ENCODE data around the gene AAMP.

AAMP gene

GRCh38 chr2:218257390-218257981, 12.5 kb downstream of the AAMP start:
- DNase-seq, result no peak

- no peak for DNase-seq
Measured at GRCh38 chr2:218256612-218257350, 13.2 kb downstream of the AAMP start.

- no peak for DNase-seq
Measured at GRCh38 chr2:218255446-218255845, 14.5 kb downstream of the AAMP start.

DNA sequence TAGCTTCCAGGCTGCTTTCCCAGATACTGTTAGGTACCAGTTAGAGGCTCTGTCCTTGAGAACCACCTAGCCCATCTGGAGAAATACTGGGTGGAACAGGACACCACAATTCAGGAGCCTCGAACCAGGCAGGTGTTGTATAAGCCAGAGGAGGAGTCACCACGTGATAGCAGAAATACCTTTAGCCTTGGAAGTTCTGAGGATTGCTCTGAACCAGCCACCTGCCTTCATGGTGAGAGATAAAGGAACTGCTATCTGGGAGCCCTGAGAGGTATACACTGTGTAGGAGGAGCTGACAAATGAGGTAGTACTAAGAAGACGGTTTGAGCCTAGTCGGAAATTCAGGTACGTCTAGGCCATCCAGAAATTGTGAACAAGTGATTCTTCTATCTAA, 16.7 kb downstream of the AAMP start:
- no peak for DNase-seq

DNA sequence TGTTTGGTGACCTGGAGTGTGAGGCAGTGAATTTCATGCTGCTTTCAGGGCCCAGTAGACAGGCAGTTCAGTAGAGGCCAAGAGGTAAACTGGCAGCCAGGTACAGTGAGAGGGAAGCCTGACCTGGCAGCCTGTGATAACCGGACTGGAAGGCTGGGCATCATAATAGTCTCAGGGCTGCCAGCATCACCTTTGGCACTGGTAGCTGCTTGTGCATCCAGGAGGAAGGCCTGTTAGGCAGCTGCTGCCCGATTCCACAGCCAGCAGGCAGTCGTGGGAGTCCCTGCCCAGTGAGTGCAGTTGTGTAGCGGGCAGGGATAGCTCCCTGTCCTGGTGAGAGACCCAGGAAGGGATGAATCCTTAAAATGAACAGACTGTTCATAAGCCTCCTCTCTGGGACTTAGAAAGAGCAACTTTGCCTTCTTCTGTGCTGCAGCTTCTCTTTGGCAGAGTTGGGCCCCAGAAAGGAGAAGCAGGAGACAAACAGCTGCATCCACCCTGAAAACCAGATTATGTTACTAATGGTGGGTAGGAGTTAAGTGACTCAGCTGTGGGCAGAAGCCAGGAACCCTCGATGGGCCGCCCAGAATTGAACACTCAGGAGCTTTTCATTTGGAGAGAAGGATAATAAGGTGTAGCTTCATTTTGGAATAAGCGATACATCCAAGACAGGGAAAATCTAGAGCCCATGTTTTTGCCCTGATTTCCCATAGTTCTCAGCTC, 17.3 kb downstream of the AAMP start:
- no peak for DNase-seq

- DNase-seq, result no peak
Measured at GRCh38 chr2:218249691-218250090, 20.2 kb downstream of the AAMP start.

- DNase-seq, result no peak
Measured at GRCh38 chr2:218245214-218245613, 24.7 kb downstream of the AAMP start.

- no peak for DNase-seq
Measured at GRCh38 chr2:218244665-218245064, 25.3 kb downstream of the AAMP start.

GRCh38 chr2:218244204-218244603, 25.7 kb downstream of the AAMP start:
- DNase-seq, result no peak

GRCh38 chr2:218238887-218239286, 31.1 kb downstream of the AAMP start:
- DNase-seq, result no peak

GRCh38 chr2:218236829-218237228, 33.1 kb downstream of the AAMP start:
- no peak for DNase-seq

DNA sequence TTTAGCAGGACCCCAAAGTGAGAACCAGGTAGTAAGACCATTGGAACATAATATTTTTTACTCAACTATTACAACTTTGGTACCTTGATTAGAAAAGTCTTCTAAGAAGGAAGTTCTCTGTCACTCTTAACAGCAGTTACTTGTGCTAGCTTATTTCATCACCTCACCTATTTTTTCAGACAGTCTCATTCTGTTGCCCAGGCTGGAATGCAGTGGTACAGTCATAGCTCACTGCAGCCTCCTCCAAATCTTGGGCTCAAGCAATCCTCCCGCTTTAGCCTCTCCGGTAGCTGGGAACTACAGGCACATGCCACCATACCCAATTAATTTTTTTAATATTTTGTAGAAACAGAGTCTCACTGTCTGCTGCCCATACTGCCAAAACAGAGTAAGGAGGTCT, 34.9 kb downstream of the AAMP start:
- DNase-seq, result no peak

DNA sequence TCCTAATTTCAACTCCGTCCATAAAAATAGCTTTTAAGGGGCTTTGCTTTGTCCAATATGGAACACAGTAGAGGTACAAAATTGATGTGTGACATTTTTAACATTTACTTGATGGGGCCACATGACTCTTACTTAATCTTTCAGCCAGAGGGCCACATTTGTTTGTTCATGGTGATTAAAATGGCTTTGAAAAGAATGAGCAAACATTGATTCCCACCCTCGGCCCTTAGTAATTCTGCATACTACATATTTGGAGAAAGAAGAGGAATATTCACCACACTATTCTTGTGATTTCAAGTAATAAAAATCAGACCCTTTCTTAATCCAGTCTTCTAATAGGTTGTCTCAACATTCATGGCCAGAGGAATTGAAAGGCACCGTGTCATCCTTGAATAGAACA, 35.4 kb downstream of the AAMP start:
- DNase-seq, result no peak

DNA sequence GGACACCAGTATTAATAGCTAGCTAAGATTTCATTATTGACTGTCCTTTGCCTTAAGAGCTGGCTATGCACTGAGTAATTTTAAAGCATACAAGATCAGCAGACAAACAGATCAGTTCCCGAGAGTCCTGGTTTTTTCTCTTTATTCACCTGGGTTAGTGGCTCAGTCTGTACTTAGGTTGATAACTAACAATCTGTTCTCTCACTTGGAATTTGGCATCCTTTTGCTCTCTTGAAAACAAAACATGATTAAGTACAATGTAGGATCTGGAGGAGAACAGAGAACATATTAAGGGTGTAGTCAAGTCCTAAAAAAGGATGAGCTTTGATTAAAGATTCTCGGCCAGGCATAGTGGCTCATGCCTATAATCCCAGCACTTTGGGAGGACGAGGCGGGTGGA, 36.4 kb downstream of the AAMP start:
- no peak for DNase-seq

DNA sequence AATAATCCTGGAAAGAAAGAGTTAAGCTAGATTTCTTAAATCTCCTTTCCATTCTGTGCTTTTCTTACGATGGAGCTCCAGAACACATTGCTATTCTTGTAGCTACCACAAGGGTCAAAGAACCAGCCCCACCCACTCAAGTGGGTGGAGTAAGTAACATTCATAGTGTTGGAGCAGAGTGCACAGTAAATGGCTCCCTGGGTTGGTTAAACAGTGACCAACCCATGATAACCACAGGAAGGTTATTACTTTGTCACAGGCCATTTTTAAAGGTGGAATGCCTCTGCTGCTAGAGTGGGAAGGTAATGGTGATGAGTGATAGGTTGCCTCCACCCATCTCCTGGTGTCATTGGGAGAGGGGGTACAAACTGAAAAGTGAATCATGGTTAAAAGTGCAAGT, 39.1 kb downstream of the AAMP start:
- no peak for DNase-seq

DNA sequence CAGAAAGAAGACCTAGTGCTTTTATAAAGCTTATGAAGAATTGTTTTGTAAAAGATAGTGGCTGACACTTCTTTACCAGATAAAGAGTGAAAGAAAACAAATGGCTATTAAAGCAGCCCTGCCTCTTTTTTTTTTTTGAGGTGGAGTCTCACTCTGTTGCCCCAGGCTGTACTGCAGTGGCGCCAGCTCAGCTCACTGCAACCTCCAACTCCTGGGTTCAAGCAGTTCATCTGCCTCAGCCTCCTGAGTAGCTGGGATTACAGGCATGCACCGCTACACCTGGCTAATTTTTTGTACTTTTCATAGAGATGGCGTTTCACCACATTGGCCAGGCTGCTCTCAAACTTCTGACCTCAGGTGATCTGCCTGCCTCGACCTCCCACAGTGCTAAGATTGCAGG, 40.1 kb downstream of the AAMP start:
- no peak for DNase-seq

DNA sequence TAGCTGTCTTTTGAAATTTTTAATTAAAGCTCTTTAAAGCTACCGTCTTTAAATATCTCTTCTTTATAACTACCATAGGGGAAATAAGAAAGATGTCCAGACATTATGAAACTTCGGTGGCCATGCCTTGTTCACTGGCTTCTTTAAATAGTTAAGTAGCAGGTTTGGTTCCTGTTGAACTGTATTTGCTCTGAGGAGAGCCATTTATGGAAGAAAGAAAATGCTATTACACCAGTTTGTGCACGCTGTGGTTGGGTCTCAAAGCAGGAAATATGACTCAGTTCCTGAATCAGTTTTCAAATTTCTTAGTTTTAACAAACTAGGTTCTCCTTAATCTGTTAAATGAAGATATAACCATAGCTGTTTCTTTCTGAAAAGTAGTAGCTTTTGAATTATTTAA, 40.7 kb downstream of the AAMP start:
- DNase-seq, result no peak

- no peak for DNase-seq
Measured at GRCh38 chr2:218228366-218229090, 41.4 kb downstream of the AAMP start.

GRCh38 chr2:218226903-218227302, 43.0 kb downstream of the AAMP start:
- DNase-seq, result no peak

GRCh38 chr2:218224186-218224585, 45.8 kb downstream of the AAMP start:
- DNase-seq, result no peak

- no peak for DNase-seq
Measured at GRCh38 chr2:218223046-218223445, 46.9 kb downstream of the AAMP start.

DNA sequence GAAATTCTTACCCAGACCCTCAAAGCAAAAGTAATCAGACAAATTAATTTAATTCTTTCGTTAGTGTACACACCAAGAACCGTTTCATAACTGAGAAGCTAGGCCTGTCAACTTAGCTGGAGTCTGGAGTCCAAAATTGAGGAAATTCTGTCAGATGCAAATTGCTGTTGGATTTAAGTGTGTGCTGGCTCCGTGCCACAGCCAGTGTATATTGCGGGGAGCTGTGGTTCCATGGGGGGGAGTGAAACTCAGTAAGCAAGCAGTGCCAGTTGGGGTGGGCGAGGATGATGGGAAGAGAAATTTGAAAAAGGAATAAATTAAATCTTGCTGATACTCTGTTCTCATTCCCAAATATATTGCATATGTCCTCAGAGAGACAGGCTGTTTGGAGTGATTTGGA, 48.9 kb downstream of the AAMP start:
- no peak for DNase-seq

- no peak for DNase-seq
Measured at GRCh38 chr2:218219934-218220333, 50.0 kb downstream of the AAMP start.

Measured in NCI-H526 treated with DMSO at 0.1 percent for 48 hours (cell line).